CD4-positive, alpha-beta T cell treated with Interleukin-17A for 4 hours (primary cell): ENCODE data around the gene DNAJB2.
A peak's percentile ranks its signal among the peaks of the same experiment; 100 is the strongest.
"Not testable (repeated sequence)": the region's sequence is repeated elsewhere in the genome, so short reads cannot be mapped to it uniquely, and the experiment has no call there.

Experiments used
- DNase-seq: peaks from one replicate; pipeline ENCODE4 v3.0.0-alpha.2; 2020; ENCODE audit warnings: mixed read lengths

The DNAJB2 gene

DNA sequence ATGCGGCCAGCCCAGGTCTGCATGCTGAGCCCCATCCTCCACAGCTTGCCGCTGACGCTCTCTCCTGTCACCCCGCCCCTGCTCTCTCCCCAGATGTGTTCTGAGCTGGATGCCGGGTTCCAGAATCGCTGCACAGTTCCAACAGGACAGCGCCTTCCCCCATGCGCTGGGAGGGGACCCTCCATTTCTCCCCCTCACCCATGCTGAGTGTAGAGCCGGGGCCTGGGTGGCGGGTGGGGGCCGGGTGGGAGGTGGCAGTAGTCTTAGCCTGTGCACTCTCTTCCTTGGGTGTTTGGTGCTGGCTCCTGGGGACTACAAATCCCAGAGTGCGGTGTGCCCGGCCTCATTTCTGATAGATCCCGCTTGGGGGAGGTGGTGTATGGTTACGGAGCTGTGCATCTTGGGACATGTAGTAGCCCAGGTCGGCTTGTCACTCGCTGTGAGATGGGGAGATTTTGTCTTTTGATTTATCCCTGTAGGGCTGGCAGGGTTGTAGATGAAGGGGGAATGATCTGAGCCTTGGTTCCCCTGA lies 6.8 kb downstream of the DNAJB2 start:
- no peak for DNase-seq

DNA sequence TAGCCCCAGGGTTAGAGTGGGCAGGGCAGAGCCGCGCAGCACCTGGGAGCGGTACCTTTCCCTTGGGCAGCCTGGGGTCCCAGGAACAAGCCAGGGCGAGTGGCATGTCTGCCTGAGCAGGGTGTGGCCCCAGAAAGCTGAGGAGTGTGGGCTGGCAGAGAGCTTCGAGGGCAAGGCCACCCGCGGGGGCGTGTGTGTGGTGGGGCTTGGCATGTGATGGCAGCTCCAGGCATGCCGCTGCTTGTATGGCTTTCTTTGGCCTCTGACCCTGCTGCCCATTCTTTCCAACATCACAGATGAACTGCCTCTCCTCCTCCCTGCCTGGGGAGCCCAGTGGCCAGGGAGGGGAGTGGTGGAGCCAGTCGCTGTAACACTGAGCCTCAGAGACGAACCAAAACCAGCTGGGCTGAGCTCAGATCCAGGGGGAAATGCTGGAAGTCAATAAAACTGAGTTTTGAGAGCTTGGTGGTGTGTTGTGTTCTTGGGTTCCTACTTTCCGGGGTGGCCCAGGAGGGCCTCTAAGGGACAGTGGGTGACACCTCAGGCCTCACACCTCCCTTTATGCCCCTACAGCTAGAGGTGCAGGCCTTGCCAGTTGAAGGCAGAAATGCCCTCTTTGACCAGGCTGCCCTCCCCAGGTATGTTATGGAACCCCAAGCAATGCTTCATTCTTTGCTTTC lies 7.4 kb downstream of the DNAJB2 start:
- DNase-seq = no peak

DNA sequence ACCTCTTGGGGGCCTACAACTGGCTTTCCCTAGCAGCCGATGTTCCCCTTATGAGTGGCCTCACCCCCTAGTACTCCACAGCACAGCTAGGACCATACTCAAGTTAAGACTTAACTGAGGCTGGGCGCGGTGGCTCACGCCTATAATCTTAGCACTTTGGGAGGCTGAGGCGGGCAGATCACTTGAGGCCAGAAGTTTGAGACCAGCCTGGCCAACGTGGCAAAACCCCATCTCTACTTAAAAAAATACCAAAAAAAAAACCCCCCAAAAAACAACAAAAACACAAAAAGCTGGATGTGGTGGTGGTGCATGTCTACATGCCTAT lies 7.9 kb downstream of the DNAJB2 start:
- not testable (repeated sequence) for DNase-seq

DNA sequence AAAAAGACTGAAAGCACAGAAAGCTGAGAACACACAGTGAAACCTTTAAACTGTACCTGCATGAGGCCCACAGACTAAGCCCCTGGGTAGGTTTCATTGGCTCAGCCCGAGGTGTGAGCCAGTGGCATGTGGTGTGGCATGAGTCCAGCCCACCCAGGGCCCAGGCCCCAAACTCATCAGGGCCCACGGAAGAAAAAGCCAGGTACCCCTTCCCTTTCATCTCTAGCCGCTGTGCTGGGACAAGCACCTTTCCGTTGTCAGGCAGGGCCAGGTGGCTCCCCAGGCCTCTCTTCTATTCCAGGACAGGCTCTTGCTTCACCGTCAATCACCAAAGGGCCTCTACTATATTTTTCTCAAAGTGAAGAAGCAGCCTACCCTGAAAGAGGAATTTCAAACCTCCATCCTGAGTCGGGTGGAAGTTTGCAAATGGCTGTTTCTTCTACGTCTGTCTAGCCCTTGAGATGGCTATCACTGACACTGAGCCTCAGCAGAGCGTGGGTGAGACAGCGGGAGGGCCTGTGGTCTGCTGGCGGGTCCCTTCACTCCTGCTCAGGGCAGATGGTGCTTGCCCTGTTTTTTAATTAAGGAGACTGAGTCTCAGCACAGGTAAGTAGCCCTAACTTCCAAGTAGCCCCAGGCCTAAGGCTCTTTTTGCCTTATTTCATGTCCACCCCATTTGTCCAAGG lies 8.6 kb downstream of the DNAJB2 start:
- DNase-seq = no peak

DNA sequence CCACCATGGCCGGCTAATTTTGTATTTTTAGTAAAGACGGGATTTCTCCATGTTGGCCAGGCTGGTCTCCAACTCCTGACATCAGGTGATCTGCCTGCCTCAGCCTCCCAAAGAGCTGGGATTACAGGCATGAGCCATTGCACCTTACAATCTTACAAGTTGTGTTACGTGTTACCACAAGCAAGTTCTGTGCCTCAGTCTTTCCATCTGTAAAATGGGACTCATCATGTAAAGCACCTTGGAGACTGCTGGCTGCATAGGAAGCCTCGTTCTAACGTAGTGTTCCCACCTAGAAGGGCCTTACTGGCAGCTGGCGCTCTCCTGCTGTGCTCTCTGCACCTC lies 10.0 kb downstream of the DNAJB2 start:
- no peak for DNase-seq

DNA sequence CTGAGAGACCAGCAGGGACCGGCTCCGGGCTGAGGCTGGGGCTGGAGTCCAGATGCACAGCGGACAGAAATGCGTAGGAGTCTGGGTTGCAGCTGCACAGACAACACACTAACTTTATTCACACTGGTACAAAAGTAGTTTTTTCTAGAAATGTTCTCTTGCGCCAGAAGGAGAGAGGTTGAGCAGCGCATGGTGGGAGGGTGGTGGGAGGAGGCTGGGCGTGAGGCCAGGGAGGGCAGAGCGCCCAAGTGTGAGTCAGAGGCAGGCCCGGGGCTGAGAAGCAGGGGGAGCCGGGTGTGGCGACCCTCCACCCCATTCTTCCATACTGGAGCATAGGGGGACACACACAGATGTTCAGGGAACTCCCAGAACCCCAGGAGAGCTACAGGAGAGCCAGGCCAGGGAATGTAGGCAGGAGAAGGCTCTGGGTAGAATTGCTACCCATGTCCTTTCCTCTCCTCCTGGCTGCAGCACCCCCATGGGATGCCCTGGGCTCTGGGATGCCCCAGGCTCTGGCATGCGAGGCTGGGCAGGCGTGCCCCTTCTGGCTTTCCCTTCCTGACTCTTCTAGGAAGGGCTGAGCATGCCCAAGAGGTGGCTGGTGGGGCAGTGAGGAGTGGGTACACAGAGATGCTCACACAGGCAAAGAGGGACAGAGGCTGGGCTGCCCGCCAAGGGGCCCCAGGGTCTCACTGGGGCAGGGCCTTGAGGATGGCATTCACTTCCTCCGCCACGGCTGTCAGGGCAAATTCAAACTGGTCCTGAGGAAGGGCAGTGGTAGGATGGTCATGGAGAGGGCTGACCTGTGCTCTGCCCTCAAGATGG lies 10.6 kb downstream of the DNAJB2 start:
- no peak for DNase-seq

DNA sequence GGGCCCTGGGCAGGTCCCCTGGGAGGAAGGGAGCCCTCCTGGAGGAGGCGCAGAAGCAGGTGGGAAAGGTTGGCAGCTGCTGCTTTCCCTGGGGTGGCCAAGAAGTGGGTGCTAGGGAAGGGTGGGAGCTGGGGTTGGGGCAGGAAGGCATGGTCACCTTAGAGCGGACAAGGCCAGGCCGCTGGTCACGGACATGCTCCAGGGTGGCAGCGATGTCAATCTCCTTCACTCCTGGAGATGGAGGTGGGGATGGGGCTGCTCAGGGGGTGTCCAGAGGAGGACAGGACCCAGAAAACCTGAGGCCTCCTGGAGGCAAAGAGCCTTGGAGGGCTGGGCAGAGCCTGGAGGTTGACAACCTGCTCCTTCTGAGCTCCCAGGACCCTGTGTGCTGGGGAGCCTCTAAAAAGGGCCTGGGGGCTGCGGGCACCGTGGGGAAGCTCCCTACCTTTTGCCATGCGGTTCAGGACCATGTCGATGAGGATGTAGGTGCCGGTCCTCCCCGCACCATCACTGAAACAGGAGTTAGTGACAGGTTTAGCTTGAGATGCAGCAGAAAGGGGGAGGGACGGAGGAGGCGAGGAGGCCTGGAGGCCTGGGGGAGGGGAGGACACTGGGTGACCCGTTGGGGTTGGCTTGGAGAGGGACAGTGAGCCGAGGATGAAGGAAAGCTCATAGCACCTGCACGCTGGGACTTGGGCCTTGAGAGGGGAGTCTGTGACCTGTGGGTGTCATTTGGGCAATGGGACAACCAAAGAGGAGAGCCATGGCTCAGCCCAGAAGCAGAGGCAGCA lies 11.4 kb downstream of the DNAJB2 start:
- no peak for DNase-seq

DNA sequence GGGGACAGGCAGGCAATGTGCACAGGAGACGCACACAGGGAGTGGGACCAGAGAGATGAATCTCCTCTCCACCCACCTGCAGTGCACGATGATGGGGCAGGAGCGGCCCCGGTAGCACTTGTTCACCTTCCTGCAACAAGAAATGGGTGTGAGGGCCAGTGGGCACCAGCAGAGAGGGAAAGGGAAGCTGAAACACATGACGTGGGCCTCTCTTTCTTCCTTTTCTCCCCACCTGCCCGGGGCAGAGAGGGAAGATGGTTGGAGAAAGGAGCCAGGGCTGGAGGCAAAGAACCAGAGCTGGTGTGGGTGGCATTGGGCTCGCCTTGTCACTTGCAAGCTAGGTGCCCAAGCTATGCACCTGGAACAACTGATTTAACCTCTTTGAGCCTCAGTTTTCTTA lies 12.2 kb downstream of the DNAJB2 start:
- DNase-seq = no peak

DNA sequence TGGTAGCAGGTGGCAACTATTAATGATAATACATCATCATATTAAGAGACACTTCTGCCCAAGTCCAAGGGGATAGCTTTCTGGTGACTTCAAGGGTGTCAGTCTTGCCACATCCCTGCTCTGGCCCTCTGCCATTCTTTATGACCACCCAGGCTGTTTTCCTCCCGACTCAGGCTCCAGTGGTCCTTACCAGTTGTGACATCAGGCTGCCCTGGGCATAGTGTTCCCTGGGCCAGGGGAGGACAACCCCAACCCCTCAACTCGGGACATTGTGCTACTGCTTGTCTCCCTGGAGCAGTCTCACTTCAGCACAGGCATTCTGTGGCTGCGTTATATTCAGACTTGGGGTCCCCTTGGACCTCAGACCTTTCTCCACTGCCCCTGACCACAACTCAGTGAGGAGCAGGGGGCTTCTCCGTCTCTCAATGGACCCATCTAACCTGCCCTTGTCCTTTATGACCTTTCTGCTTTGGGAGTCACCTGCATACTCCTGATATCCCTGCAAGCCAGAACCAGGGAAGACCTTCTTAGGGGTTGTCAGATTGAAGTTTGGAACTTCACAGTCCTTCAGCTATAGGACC lies 12.8 kb downstream of the DNAJB2 start:
- DNase-seq = no peak

DNA sequence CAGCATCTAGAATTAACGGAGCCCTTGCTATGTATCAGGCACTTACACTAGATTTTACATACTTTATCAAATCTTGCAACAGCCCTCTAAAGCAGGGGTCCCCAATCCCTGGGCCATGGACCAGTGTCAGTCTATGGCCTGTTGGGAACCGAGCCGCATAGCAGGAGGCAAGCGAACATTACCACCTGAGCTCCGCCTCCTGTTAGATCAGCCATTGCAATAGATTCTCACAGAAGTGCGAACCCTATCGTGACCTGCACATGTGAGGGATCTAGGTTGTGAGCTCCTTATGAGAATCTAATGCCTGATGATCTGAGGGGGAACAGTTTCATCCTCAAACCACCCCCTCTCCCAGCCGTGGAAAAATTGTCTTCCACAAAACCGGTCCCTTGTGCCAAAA lies 13.4 kb downstream of the DNAJB2 start:
- no peak for DNase-seq

DNA sequence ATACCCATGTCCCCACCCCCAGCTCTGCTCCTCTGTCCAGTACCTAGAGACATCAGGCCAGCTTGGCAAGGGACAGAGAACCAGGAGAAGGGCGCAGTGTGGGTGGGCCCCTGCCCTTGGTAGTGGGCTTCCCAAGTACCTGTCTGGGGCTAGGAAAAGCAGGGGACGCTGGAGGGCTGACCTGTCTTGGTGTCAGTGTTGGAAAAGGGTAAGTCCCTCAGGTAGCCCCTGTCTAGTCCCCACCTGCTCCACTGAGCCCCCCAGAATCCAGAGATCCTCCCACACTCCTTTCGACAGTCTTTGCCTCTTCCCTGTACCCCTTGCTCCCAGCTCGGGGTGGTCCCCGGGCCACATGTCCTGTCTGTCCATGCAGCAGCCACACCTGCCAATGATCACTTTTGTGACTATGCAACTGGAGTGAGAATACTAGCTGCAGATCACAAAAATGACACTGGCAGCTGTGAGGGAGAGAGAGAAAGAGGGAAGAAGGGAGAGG lies 14.6 kb downstream of the DNAJB2 start:
- DNase-seq = no peak

DNA sequence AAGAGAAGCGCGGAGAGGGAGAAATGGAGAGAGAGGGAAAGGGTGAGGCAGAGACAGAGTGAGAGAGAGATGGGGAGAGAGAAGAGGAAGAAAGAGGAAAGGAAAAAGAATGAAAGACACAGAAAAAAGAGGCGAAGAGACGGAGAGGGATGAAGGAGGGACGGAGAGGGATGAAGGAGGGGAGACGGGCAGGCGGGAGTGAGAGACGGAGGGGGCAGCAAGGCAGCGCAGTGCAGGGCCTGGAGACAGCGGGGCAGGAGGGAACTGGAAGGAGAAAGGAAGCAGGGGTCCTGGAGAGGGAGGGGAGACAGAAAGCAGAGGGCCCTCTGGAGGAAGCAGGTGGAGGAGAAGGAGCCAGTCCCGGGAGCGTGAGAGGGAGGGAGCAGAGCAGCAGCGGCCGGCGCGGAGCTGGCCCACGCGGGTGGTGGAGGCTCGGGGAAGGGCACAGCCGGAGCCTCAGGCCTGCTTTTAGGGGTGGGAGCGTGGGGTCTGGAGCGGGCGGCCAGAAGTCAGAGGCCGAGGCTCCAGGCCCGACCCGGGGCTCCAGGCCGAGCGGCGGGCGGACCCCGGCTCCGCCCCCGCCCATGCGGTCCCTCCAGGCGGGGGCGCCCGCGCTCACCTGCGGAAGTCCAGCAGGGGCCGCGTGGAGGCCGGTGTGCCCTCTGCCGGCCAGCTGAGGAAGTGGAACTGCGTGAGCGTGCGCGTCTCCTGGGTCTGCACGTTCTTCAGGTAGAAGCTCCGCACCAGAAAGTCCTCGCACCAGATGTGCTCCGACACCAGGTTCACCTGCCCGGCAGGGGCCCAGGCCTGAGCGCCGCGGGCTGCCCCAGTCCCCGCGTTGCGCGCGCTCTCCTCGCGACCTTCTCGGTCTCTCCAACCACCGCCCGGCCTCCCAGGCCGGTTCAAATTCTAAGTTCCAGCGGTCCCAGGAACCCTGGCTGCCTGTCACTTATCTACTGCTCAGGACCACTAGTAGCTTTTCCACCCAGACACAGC lies 15.5 kb downstream of the DNAJB2 start:
- DNase-seq = peak; percentile 94

DNA sequence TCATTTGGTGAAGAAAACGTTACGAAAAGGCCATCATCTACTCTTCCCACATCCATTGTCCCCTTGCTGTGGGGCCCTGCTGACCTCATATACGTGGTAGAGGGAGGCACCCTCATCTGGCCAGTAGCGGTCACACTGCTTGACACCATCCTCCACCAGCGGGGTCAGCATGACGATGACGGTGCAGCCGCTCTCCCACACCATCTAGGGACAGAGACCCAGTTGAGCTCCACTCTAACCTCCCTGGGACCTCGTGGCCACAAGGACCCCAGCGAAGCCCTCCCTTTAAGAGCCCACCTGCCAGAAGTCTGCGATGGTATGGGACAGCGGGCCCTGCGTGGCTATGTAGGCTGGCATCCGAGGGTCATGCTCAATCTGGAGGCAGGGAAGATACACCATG lies 17.0 kb downstream of the DNAJB2 start:
- DNase-seq = no peak

DNA sequence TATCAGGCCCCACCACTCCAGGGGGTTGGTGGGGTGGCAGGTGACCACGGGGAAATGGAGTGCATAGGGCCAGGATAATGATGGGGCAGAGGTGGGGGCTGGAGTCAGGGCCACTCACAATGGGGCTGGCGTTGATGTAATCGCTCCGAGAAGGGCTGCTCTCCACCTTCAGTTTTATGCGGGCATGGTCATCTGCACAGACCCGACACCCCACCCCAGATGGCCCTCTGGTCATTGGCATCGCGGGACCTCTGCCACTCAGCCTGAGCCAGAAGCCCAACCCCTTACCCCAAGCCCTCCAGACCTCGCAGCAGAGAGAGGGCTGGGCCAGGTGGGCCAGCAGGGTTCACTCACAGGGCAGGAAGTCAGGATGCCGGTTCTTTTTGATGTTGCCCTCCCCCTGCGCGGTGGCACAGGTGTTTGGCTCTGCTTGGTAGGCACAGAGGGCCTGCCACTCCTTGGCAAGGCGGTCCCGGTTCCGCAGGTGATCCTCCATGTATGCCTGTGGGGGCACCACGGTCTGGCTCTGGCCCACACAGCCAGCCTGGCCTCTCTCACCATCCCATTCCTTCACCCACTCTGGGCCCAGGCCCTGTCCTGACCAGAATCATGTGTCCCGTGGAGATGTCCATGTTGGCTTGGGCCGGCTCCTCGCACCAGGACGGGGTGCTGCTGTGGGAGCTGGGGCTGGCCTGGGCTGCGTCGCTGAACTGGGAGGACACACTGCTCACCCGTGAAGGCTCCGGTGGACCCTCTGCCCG lies 17.6 kb downstream of the DNAJB2 start:
- peak; percentile 32 for DNase-seq

DNA sequence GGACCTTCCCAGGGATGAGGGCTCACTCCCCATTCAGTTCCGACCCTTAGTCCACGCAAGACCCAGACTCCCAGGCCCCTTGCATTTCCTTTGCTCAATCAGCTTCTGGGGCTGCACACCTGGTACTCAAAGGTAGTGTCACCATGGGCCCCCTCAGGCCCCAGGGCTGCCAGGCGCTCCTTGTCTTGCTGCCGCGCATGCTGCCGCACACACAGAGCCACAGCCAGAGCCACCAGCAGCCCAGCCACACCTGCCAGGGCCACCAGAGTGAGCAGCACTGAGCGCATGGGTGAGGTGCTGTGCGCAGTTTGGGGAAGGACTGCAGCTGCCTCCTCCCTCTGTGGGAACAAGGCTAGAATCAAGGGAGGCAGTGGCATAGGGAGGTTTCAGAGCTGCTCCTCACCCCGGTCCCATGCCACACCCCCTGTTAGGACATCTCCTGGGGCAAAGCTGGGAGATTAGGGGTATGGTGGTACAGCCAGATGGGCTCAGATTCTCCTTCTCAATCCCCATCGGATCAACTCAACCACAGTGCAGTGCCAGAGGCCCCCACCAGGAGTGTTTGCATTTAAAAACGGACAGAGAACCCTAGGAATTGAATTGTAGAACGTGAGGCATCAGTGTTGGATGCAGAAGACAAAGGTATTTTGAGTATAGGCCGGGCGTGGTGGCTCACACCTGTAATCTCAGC lies 18.7 kb downstream of the DNAJB2 start:
- no peak for DNase-seq

DNA sequence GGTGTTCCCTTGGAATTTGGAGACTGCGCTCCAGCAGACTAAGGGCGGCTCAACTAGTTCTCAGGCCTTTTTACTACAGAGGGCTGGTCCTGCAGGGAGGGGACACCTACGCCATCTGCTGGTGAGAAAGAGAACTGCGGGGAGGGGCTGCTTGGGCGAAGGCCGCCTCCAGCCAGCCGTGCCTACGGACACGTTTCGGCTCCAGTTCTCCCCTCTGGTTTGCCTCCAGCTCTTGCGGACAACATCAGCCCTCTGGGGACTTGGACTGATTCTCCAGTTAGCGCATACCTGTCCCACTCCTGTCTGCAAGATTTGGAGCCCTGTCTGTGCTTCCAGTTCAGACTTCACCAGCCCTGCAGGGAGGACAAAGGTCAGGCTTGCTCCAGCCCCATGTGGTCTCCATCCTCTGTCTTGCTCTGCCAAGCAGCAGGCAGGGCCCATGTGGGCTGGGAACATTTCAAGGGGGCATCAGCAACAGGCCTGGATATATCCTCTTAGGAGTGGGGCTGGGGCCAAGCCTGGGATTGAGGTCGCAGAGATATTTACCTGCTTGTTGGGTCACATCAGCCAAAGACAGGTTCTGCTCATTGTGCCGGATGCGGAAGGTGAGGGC lies 19.7 kb downstream of the DNAJB2 start:
- DNase-seq = peak; percentile 90

DNA sequence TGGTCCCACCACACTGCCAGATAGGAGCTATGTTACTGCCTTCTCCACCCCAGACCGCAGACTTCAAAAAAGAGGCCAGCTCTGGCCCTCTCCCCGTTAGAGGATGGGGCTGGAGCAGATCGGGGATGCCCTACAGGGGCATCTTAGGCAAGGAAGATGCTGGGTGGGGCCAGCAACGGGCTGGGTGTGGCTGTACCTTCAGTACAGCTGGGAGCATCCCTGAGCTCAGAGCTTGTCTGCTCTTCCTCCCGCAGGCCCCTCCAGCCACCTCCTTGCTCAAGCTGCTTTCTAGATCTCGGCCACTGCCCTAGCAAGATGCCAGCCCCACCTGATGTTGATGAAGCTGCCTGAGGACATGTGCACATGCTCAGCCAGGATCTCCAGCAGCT lies 20.2 kb downstream of the DNAJB2 start:
- DNase-seq = no peak

DNA sequence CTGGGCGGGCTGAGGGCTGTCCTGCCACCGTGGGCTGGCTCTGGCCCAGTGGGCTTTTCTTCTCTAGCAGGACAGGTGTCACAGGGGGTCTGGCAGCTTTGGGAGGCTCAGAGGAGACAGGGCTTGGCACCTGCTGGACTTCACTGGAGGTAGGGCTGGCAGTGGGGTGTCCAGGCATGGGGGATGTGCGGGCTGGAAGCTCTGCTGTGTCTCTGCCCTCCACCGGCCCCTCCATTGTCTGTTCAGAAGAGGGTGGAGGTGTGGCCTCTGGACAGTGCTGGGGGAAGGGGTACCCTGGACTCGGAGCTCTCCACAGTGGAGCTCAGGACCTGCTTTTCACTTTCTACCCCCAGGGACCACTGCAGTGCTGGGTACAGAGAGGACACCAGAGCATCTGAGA lies 20.9 kb downstream of the DNAJB2 start:
- DNase-seq = no peak

DNA sequence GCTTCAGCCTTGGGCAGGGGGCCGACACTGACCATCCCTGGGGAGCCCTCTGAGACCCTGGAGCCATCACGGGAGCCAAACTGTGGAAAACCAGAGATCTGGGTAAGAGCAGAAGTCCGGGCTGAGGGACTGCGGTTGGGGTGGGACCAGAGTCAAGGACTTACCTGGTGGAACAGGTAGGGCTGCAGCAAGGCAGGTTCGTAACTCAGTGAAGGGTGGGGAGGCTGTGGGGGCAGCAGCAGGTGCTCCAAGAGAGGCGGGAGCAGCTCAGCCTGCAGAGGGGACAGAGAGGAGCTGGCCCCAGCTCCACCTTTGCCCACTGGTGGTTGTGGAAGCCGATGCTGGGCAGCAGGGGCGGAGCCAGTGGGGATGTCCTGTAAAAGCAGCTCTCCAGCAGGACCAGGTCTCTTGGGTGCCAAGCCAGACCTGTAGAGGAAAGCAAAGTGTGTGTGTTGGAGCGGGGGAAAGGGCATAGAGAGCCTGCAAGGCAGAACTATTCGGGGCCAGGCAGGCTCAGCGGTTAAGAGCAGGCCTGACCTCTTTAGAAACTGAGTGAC lies 23.3 kb downstream of the DNAJB2 start:
- no peak for DNase-seq
